NB4 (cell line): ENCODE data around the gene CALN1.
"Not testable (repeated sequence)": the region's sequence is repeated elsewhere in the genome, so short reads cannot be mapped to it uniquely, and the experiment has no call there.

Experiments used
- MYC ChIP-seq: IDR thresholded peaks from 2 replicates; pipeline ENCODE4 v1.6.1; 2011; ENCODE audit warnings: low read depth, low read length
- TF ChIP-seq, protein P1 (sequence below): IDR thresholded peaks from one replicate; pipeline ENCODE4 v1.5.1; 2012; ENCODE audit warnings: low read depth, low read length

DNA sequence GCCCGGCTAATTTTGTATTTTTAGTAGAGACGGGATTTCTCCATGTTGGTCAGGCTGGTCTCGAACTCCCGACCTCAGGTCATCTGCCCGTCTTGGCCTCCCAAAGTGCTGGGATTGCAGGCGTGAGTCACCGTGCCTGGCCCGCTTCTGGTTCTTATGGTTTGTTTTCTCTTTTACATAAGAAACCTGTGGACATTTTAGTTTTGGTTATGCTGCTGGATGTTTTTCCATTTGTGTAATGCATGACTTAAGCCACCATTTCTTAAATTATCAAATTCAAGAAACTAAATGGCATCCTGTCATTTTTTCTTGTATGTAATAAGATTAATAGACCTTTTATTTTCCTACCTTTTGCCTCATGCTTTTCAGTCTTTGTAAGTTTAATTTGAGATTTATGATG, 589.7 kb downstream of the CALN1 start:
- TF ChIP-seq, protein P1, sequence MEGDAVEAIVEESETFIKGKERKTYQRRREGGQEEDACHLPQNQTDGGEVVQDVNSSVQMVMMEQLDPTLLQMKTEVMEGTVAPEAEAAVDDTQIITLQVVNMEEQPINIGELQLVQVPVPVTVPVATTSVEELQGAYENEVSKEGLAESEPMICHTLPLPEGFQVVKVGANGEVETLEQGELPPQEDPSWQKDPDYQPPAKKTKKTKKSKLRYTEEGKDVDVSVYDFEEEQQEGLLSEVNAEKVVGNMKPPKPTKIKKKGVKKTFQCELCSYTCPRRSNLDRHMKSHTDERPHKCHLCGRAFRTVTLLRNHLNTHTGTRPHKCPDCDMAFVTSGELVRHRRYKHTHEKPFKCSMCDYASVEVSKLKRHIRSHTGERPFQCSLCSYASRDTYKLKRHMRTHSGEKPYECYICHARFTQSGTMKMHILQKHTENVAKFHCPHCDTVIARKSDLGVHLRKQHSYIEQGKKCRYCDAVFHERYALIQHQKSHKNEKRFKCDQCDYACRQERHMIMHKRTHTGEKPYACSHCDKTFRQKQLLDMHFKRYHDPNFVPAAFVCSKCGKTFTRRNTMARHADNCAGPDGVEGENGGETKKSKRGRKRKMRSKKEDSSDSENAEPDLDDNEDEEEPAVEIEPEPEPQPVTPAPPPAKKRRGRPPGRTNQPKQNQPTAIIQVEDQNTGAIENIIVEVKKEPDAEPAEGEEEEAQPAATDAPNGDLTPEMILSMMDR, result not testable (repeated sequence)
- not testable (repeated sequence) for TF ChIP-seq MYC
